A673 (cell line): Measurements from ENCODE around the gene NRXN2. TPM values are rescaled to one million over a fixed set of nuclear protein-coding genes. Genes with fewer than 3 reads are reported as not detected.

Experiments used
- BruUV-seq: library from RNA; stranded (reverse); fragments of 400-500 nt; replicated peaks from 2 replicates; lab custom pipeline; 2021; lab: Mats Ljungman, UMichigan
- CTCF ChIA-PET: fragments of 300-600 bp; sonication (Branson Sonifier 250); formaldehyde crosslinking; loops from one replicate; lab custom pipeline; 2022; ENCODE audit warnings: antibody characterized with exemption; lab: Charles Lee
- POLR2A ChIA-PET: fragments of 300-600 bp; sonication (Branson Sonifier 250); formaldehyde crosslinking; loops from one replicate; lab custom pipeline; 2022; ENCODE audit warnings: antibody characterized with exemption; ENCODE audit not compliant: low non-redundant PET; lab: Charles Lee
- DNase-seq: peaks from one replicate; pipeline ENCODE4 v3.0.0-alpha.2; 2015; ENCODE audit warnings: low spot score
- H3K27ac ChIP-seq: fragments of 200-600 bp; sonication (generic); 2 replicates; pipeline ENCODE4 v1.5.1; 2016; ENCODE audit warnings: mixed run types, low read depth, mild to moderate bottlenecking, mixed read lengths, antibody characterized with exemption, low read length; ENCODE audit not compliant: poor library complexity, severe bottlenecking
- H3K27me3 ChIP-seq: fragments of 200-600 bp; sonication (generic); replicated peaks from 2 replicates; pipeline ENCODE4 v1.6.1; 2017; ENCODE audit warnings: mixed run types, low read depth, mild to moderate bottlenecking, mixed read lengths, antibody characterized with exemption, low read length; ENCODE audit not compliant: insufficient read depth, poor library complexity
- H3K36me3 ChIP-seq: fragments of 200-600 bp; sonication (generic); 2 replicates; pipeline ENCODE4 v1.6.1; 2016; ENCODE audit warnings: mixed run types, mild to moderate bottlenecking, mixed read lengths, antibody characterized with exemption, low read length; ENCODE audit not compliant: insufficient read depth, poor library complexity, severe bottlenecking
- H3K4me1 ChIP-seq: fragments of 200-600 bp; sonication (generic); 2 replicates; pipeline ENCODE4 v1.6.1; 2017; ENCODE audit warnings: mixed run types, mild to moderate bottlenecking, mixed read lengths, antibody characterized with exemption, low read length; ENCODE audit not compliant: insufficient read depth, poor library complexity, severe bottlenecking
- H3K4me3 ChIP-seq: fragments of 200-600 bp; sonication (generic); 2 replicates; pipeline ENCODE4 v1.5.1; 2016; ENCODE audit warnings: low read depth, mixed run types, mild to moderate bottlenecking, mixed read lengths, low read length; ENCODE audit not compliant: poor library complexity, severe bottlenecking
- H3K9me3 ChIP-seq: fragments of 200-600 bp; sonication (generic); 2 replicates; pipeline ENCODE4 v1.6.1; 2016; ENCODE audit warnings: mixed run types, low read depth, mild to moderate bottlenecking, mixed read lengths, antibody characterized with exemption, low read length; ENCODE audit not compliant: poor library complexity, severe bottlenecking
- EZH2 ChIP-seq: fragments of 200-600 bp; sonication (generic); IDR thresholded peaks from 2 replicates; pipeline ENCODE4 v1.6.1; 2017; ENCODE audit warnings: borderline replicate concordance, low read depth, mild to moderate bottlenecking, mixed read lengths, antibody characterized with exemption, low read length; ENCODE audit not compliant: poor library complexity, severe bottlenecking
- intact Hi-C: fragments of 100-400 bp; cut with micrococcal nuclease; formaldehyde crosslinking; loops from one replicate; pipeline ENCODE4 v1.10.0; 2022; ENCODE audit not compliant: unreplicated experiment
- total RNA-seq: library from RNA; stranded (reverse); gene quantifications from 2 replicates; pipeline ENCODE4 v1.2.3, GENCODE V29; 2021
- TF ChIP-seq, protein P1 (sequence below): fragments of 300-800, 200-600 bp; sonication (generic); conservative IDR thresholded peaks from 2 replicates; pipeline ENCODE4 v1.5.1; 2017; ENCODE audit warnings: low read depth, mild to moderate bottlenecking, antibody characterized with exemption, low read length, moderate library complexity, mixed read lengths

NRXN2 gene
- total RNA-seq, 1 experiment from 2014 or later = 5.0 TPM

DNA sequence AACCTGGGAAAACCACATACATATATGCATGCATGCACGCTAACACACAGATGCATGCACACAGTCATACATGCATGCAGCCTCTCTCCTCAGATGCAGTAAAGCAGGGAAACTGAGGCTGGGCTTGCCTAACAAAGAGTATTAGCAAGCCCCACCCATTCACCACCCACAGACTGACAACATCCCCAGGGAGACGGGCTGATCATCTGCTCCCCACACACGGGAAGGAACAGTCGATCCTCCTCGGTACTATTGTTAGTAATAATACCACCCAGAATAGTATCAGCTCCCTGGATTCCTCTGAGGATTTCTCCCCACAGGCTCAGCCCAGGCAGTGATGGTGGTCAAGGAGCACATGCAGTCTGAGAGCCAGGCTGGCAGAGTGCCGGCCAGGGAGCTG, 90.8 kb downstream of the NRXN2 start:
- no peaks in the 10 kb centered on the region for H3K36me3 ChIP-seq
- H3K27me3 ChIP-seq = no peaks in the 10 kb centered on the region
- intact Hi-C loops = no loop called here
- H3K9me3 ChIP-seq = no peaks in the 10 kb centered on the region
- no peak overlapping the region for H3K27ac ChIP-seq
- CTCF ChIA-PET = no interaction called here
- no peak overlapping the region for H3K4me3 ChIP-seq
- no peak for DNase-seq
- H3K4me1 ChIP-seq = peaks cover 9% of the 10 kb centered on the region
- BruUV-seq = no TSS peak
- POLR2A ChIA-PET = no interaction called here
- TF ChIP-seq, protein P1, sequence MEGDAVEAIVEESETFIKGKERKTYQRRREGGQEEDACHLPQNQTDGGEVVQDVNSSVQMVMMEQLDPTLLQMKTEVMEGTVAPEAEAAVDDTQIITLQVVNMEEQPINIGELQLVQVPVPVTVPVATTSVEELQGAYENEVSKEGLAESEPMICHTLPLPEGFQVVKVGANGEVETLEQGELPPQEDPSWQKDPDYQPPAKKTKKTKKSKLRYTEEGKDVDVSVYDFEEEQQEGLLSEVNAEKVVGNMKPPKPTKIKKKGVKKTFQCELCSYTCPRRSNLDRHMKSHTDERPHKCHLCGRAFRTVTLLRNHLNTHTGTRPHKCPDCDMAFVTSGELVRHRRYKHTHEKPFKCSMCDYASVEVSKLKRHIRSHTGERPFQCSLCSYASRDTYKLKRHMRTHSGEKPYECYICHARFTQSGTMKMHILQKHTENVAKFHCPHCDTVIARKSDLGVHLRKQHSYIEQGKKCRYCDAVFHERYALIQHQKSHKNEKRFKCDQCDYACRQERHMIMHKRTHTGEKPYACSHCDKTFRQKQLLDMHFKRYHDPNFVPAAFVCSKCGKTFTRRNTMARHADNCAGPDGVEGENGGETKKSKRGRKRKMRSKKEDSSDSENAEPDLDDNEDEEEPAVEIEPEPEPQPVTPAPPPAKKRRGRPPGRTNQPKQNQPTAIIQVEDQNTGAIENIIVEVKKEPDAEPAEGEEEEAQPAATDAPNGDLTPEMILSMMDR = no peak
- no peak for TF ChIP-seq EZH2

DNA sequence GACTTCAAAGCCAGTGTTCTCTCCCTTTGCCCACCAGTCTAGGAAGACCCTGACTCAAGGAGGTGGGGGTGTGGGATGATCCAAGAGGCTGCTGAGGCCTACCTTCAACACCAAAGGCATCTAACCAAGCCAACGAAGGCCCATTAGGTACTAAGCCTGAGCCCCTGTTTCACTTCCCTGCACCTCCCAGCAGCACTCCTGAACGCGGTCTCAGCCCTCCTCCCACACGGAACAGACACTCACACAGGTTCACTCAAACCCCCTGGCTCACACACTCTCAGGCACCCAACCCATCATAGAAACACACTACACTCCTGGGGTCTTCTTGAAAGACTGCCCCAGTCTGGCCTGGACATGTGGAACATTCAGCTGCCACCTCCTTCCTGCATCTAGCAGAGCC, 91.3 kb downstream of the NRXN2 start:
- TF ChIP-seq, protein P1 = no peak
- no peak for TF ChIP-seq EZH2
- BruUV-seq = no TSS peak
- Histone ChIP-seq H3K4me3 (no peak overlapping the region), H3K36me3 (no peaks in the 10 kb centered on the region), H3K9me3 (no peaks in the 10 kb centered on the region), H3K27me3 (no peaks in the 10 kb centered on the region), H3K27ac (no peak overlapping the region), H3K4me1 (peaks cover 8% of the 10 kb centered on the region)
- no peak for DNase-seq
- ChIA-PET CTCF (interaction anchor here (0.6 kb wide), 1 partner anchor 21 kb away, joined by 3 read pairs; no protein-coding TSS in a partner anchor), POLR2A (no interaction called here)
- intact Hi-C loops = no loop called here

DNA sequence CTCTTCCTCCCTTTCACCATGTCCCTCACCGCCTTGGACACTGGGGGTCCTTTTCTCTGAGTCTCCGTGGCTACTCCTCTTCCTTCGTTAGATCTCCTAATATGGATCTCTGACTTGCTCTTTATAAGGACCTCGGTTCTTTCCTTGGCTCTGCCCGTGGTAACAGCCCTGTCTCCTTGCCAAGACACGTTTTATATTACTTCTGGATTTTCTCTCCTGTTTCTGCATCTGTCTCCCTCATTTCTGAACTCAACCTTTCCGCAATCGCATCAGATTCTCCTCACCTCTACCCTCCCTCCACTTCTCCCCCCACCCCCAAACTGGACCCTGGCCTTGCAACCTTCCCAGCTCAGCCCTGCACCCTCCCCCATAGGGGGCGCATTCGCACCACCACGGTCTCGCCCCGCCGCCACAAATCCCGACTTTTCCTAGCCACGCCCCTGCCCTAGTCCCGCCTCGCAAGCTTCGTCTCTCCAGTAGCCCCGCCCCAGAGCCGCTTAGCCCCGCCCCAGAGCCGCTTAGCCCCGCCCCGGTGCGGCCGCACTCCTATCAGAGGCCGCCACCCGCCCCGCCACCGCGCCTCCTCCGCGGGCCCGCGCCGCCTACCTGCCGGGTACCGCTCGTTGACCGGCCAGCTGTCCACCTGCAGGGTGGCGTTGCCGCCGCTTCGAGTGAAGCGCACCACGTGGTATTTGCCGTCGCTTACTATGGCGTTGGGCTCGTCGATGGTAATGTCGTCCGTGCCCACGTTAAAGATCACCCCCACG, 93.0 kb downstream of the NRXN2 start:
- Histone ChIP-seq H3K4me1 (no peaks in the 10 kb centered on the region), H3K27me3 (no peaks in the 10 kb centered on the region), H3K9me3 (no peaks in the 10 kb centered on the region), H3K36me3 (no peaks in the 10 kb centered on the region), H3K4me3 (no peak overlapping the region), H3K27ac (no peak overlapping the region)
- TF ChIP-seq, protein P1 = peak; percentile 31; the same call in 1 of the 2 replicates
- TF ChIP-seq EZH2 = no peak
- peak; percentile 37 for DNase-seq
- intact Hi-C loops = no loop called here
- CTCF ChIA-PET = no interaction called here
- BruUV-seq = no TSS peak
- POLR2A ChIA-PET = no interaction called here
